Frontal cortex (tissue), 4 donors: ENCODE data around the gene MIPOL1. TPM values are rescaled to one million over a fixed set of nuclear protein-coding genes. Genes with fewer than 3 reads are reported as not detected.
A peak's percentile ranks its signal among the peaks of the same experiment; 100 is the strongest.
"Not testable (repeated sequence)": the region's sequence is repeated elsewhere in the genome, so short reads cannot be mapped to it uniquely, and the experiment has no call there.

ENCODE experiments used
- DNase-seq, 2 donors: peaks; one replicate each; pipeline ENCODE4 v3.0.0; 2012; ENCODE audit warnings: low spot score in 2 of 2
- FAIRE-seq: peaks from 2 replicates; lab custom pipeline; 2012; peaks lifted over from hg19 to GRCh38; lab: Jason Lieb, UNC
- total RNA-seq: library from RNA; depleted of rRNA; stranded (reverse); fragments of >200 nt; gene quantifications from one replicate; pipeline ENCODE4 v1.2.3, GENCODE V29; 2014
- donor health status: control.
- donor health status: control.
- donor health status: control.

Gene MIPOL1
- total RNA-seq, 1 donor from 2014 or later = 33.8 TPM

DNA sequence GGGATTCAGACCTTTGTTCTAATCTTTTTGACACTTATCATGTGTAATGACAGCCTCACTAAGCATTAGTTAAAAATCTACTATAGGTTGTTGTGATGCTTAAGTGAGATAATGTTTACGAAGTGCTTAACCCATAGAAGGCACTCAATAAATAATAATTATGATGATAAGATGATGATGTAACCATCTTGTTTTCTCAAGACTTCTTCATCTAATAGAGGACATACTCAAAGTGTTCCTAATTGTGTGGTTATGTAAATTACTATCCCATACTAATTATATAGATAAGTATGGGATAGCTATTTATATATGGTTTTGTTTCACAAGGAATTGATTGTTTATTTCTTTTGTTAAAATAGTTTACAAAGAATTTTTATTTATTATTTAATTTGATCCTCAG lies 76.9 kb downstream of the MIPOL1 start:
- FAIRE-seq (no peak), DNase-seq (no peak)

DNA sequence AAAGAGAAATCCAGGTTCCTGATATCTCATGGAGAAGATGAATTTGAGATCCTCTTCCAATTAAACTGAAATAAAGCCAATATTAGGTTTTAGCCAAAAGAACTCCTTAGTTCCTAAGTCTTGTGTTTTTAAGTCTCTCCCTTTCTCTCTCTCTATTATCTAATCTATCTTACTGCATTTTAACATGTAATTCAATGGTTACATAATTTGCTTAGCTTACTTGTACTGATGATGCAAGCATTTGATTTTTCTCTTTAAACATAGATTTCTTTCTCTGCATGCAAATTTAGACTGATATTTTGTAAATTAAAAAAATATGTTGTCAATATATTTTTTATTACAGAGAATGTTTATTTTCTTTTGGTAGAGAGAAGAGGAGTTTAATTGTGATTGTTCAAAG lies 78.2 kb downstream of the MIPOL1 start:
- FAIRE-seq (no peak), DNase-seq (no peak)

DNA sequence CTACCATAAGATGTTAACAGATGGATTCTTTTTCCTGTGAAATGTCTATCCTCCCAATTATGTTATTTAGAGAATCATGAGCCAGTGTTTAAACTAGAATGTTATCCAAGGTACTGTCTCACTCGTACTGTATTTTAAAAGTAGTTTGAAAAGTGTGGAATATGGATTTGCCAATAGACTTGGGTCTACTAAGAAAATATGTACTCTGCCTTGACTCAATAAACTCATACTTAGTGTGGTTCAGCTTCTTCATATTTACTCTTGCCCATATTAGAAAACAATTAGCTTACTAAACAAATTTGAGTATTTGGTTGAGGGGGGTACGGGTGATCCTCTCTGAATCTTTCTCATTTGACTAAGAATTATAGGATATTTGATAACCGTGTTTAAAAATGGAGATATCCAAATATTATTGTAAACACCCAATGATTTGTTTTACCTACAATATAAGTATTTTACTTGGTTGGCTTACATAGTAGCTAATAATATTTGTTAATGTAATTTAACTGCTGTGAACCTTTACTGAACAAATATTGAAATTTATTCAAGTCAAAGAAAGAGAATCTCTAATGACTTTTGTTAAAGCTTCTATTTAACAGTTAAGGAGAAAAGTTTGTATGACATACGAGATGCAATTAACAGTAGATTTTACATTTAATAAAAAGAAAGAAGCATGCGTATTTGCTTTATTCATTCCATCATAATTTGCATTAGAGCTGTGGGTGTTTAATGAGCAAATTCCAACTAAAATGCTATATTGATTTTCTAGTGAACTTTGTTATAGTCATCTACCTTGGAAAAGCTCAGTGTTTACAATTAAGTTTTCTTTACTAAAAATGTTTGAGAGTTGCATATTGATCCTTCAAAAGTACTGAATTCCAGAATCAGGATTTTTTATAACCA lies 81.2 kb downstream of the MIPOL1 start:
- DNase-seq (no peak), FAIRE-seq (peak; percentile 19)

DNA sequence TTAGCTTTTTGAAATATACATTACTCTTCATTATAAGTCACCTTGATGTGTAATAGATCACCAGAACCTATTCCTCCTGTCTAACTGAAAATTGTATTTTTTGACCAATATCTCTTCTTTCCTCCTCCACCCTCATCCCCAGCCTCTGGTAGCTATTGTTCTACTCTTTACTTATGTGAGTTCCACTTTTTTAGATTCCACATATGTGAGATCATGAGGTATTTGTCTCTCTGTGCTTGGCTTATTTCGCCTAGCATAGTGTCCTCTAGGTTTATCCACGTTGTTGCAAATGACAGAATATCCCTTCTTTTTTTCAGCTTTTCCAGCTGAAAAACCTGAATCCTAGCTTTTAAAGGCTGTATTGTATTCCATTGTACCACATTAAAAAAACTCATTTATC lies 82.1 kb downstream of the MIPOL1 start:
- FAIRE-seq = no peak

DNA sequence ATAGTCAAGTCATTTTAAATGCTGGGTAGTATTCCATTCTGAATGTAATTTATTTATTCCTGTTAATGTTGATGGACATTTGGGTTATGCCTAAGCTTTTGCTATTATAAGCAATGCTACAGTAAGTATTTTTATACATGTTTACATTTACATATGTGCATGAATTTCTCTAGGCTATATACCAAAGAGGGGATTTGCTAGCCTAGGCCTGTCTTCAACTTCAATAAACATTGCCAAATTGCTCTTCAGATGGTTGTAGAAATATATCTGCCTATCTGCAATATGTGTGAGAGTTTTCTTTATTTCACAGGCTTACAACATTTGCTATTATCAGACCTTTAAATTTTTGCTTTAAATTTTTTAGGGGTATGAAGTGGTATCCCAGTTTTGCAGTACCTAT lies 87.0 kb downstream of the MIPOL1 start:
- FAIRE-seq (no peak), DNase-seq (no peak)

More for the DNA sequence above, 82.1 kb downstream of the MIPOL1 start:
- no peak for DNase-seq

DNA sequence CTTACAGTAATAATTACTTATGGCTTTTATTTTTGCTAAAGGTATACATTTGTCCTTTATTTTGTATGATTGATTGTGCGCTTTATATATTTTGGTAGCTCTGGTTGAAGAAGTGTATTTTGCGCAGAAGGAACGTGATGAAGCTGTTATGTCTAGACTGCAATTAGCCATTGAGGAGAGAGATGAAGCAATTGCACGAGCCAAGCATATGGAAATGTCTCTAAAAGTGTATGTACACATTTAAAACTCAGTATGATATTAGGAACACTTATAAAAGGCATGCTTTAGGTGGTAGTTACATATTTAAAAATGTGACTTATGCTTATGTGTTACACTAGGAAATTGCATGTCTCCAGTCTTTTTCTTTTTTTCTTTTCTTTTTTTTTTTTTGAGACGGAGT lies 87.5 kb downstream of the MIPOL1 start:
- FAIRE-seq (no peak), DNase-seq (no peak)

DNA sequence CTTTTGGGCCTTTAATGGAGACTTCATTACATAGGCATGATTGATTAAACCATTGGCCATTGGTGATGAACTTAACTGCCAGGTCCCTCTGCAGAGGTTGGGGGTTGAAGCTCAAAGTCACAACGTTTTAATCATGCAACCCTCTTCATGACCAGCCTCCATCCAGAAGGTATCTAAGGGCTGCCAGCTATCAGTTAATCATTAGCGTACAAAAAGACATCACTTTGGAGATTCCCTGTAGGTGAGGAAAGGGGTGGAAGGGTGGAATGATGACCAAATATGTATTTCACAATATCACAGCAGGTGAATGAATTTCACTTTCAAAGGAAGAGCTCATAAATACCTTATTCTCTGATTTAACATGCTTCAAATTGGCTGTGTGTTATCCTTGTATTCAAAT lies 92.0 kb downstream of the MIPOL1 start:
- DNase-seq (no peak), FAIRE-seq (no peak)

DNA sequence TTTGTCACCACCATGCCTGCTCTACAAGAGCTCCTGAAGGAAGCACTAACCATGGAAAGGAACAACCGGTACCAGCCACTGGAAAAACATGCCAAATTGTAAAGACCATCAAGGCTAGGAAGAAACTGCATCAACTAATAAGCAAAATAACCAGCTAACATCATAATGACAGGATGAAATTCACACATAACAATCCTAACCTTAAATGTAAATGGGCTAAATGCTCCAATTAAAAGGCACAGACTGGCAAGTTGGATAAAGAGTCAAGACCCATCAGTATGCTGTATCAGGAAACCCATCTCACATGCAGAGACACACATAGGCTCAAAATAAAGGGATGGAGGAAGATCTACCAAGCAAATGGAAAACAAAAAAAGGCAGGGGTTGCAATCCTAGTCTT lies 97.5 kb downstream of the MIPOL1 start:
- not testable (repeated sequence) for DNase-seq, FAIRE-seq

DNA sequence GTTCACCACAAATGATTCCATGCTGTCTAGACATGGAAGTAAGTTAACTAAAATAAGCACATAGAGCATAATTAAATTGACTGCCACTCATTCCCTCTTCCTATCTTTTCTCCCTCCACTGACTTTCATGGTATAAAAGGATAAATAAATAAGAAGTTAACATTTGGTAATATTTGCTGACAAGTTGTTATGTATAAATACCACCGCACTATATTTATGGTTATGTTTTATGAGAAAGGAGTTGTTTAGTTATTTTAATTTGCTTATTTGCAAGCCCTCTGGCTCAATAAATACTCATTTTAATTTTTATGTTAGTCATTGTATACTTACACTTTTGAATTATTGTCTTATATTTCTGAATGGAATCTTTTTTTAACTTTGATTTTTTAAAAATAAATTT lies 113.5 kb downstream of the MIPOL1 start:
- DNase-seq = no peak
- FAIRE-seq = peak; percentile 87

DNA sequence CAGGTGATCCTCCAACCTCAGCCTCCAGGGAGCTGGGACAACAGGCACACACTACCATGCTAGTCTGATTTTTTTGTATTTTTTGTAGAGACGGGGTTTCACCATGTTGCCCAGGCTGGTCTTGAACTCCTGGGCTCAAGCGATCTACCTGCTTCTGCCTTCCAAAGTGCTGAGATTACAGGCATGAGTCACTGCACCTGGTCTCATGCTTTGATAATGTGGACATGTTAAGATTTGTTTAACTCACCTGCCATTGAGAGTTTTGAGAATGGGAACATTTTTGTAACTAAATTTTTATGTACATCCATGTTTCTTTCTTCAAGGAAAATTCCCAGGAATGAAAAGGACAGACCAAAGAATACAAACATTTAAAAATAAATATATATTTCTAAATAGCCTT lies 121.2 kb downstream of the MIPOL1 start:
- FAIRE-seq (no peak), DNase-seq (no peak)

DNA sequence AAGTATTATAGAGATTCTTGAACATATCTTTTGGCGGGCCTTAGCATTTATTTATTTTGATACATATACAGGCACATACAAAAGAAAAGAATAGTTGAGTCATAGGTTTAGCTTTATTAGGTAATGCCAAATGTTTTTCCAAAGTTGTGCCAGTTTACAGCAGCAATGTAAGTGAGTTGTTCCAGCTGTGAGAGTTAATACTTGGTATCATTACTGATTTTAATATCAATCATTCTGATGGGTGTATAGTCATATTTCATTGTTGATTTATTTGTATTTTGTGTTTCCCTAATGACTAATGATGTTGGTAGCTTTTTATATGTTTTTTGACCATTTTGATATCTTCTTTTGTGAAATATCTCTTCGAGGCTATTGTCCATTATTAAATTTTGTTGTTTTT lies 122.4 kb downstream of the MIPOL1 start:
- DNase-seq = no peak
- no peak for FAIRE-seq

DNA sequence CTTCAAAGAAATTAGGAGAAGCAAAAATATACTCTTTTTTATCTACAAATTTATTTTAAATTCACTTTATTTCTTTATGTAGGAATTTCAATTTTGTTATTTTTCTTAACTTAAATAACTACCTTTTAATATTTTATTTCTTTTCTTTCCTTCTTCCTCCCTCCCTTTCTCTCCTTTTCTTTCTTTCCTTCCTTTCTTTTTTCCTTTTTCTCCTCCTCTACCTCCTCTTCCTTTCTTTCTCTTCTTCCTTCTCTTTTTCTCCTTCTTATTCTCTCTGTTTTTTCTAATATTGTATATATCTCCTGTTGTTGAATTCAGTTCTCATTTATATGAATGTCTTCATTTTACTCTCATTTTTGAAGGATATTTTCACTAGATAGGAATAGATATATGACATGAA lies 127.6 kb downstream of the MIPOL1 start:
- FAIRE-seq (no peak), DNase-seq (no peak)

DNA sequence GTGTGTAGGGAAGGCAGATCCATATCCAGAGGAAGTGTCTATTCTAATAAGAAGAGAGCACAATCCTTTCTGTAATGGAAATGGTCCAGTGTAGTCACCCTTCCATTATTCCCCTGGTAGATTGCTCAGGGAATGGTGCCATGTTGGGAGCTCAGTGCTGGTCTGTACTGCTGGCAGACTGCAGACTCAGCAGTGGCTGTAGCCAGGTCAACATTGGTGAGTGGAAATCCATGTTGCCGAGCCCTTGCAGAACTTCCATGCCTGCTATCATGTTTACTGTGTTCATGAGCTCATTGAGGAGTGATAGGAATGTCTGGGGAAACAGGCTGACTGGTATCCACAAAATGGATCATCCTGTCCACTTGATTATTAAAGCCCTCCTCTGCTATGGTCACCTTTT lies 128.7 kb downstream of the MIPOL1 start:
- FAIRE-seq = no peak
- no peak for DNase-seq

DNA sequence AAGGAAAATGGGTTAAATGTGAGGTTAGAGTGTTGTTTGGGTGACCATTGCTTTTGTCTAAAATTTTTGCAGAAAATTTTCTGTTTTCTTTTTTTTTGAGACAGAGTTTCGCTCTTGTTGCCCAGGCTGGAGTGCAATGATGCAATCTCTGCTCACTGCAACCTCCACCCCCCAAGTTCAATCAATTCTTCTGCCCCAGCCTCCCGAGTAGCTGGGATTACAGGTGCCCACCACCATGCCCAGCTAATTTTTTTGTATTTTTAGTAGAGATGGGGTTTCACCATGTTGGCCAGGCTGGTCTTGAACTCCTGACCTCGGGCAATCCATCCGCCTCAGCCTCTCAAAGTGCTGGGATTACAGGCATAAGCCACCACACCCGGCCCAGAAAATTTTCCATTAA lies 130.2 kb downstream of the MIPOL1 start:
- FAIRE-seq, DNase-seq: not testable (repeated sequence)

DNA sequence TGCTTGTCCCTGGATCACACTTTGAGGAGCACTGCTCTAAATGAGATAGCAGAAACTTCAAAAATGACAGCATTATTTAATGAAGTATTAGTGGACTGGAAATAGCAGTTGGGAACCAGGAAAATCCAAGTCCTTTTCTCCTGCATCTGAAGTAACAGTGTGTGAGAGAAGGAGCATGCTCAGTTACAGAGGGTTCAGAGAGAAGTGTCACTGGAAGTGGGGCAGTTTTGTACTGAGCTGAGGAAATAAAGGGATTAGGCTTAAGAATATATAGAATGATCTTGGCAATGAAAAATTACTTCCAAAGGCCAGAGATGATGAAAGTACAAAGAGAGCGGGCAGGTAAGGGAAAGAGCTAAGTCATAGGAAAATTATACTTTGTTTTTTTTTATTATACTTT lies 130.9 kb downstream of the MIPOL1 start:
- FAIRE-seq (no peak), DNase-seq (no peak)

DNA sequence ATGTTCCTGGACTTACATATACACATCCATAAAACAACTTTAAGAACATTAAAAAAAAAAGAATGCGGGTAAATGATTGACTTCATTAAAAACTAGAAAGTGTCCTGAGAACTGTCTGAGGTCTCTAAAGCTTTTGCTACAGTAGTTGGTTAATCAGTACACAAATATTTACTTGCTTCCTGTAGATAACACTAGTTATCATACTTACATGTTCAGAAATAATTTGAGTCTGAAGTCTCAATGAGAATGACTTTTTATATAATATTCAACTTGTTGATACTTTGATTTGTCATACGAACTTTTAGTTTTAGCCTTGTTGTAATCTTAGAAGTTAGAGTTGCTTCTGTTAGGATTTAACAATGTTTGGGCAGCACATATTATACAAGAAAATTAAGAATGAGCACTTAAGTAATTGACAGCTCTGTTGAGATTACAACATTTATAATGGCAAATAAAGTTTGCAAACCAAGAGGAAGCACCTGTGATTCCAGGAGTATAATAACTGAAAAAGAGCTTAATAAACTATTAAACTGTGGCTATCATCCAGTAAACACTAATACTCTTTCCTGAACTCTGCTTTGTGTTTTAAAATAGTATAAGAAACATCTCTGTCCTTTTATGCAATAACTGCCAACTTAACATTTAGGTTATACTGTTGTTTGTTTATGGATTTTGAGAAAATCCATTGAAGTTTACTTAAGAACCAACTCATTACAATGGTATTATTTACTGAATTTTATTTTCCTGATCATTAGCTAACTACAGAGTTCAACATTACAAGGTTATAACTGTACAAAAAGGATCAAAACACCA lies 131.7 kb downstream of the MIPOL1 start:
- no peak for DNase-seq
- FAIRE-seq = no peak

DNA sequence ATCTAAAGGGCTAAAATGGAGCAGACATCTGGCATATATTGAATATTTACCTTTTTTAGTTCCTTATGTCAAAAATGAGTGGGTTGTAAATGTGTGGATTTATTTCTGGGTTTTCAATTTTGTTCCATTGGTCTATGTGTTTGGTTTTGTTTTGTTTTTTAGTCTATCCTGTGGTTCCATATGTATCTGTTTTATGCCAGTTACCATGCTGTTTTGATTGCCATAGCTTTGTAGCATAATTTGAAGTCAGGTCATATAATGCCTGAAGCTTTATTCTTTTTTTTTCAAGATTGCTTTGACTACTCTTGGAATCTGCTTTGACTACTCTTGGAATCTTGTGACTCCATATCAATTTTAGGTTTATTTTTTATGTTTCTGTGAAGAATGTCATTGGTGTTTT lies 133.2 kb downstream of the MIPOL1 start:
- DNase-seq (no peak), FAIRE-seq (no peak)

DNA sequence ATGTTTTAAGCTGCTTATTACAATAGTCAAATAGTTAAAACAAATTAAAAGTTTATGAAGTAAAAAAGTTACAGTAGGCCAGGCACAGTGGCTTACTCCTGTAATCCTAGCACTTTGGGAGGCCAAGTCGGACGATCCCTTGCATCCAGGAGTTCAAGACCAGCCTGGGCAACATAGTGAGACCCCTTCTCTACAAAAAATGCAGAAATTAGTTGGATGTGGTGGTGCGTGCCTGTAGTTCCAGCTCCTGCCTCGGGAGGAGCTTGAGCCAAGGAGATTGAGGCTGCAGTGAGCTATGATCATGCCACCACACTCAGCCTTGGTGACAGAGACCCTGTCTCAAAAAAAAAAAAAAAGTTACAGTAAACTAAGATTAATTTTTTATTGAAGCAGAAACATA lies 142.6 kb downstream of the MIPOL1 start:
- FAIRE-seq (no peak), DNase-seq (no peak)

DNA sequence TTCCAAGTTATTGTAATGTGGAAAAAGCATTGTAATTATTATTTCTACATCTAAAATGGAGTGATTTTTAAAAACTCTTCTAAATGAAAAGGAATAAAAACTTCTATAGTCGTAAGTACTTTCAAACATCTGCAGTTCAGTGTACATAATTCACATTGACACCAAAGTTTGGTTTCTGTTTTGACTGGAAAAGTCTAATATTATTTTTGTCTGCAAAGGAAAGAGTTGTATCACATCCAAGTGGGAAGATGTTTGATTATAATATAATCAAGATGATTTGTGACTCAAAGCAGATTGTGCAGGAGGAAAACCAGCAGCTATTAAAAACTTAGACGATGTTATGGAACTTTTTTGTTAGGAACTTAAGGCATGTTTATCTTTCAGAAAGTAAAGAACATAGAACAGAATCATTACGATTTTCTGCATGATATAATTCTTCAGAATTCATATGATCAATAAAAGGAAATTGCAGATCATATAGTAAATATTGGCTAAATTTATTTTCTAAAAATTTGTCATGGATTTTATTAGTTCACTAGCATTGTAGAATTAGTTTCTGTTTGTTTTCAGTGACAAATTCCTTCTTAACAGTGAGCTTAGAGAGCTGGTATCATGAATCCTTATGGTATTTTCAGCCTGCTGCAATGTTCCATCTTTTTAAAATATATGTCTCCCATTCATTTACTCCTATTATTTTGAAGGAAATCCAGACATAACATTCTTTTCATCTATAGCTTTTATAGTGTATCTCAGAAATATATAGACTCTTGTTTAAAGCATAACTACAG lies 145.8 kb downstream of the MIPOL1 start:
- FAIRE-seq (no peak), DNase-seq (no peak)

DNA sequence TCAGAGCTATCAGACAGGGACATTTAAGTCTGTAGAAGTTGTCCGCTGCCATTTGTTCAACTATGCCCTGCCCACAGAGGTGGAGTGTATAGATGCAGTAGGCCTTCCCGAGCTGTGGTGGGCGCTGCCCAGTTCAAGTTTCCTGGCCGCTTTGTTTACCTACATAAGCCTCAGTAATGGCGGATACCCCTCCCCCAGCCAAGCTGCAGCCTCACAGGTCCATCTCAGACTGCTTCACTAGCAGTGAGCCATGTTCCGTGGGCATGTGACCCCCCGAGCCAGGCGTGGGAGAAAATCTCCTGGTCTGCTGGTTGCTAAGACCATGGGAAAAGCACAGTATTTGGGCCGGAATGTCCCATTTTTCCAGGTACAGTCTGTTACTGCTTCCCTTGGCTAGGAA lies 165.9 kb downstream of the MIPOL1 start:
- DNase-seq (no peak), FAIRE-seq (no peak)
